Measurements from ENCODE around the gene UBE2G2.
A peak's percentile ranks its signal among the peaks of the same experiment; 100 is the strongest.

The UBE2G2 gene

DNA sequence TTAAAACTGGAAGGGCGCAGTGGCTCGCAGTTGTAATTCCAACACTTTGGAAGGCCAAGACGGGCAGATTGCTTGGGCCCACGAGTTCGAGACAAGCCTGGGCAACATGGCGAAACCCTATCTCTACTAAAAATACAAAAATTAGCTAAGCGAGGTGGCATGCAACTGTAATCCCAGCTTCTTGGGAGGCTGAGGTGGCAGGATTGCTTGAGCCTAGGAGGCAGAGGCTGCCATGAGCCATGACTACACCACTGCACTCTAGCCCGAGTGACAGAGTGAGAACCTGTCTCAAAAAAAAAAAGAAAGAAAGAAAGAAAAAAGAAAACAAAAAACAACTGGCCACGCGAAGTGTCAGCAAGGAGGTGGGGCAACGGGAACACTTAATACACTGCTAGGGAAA lies 6.3 kb downstream of the UBE2G2 start:
- no peak overlapping the region for H3K4me3 ChIP-seq (ENCODE audit: low read depth, low read length)
- no peak for TF ChIP-seq CTCF (IDR thresholded peaks at IDR 0.05; ENCODE audit: low read depth, low read length, missing control alignments)
- no peak for DNase-seq (ENCODE audit: low read depth)

DNA sequence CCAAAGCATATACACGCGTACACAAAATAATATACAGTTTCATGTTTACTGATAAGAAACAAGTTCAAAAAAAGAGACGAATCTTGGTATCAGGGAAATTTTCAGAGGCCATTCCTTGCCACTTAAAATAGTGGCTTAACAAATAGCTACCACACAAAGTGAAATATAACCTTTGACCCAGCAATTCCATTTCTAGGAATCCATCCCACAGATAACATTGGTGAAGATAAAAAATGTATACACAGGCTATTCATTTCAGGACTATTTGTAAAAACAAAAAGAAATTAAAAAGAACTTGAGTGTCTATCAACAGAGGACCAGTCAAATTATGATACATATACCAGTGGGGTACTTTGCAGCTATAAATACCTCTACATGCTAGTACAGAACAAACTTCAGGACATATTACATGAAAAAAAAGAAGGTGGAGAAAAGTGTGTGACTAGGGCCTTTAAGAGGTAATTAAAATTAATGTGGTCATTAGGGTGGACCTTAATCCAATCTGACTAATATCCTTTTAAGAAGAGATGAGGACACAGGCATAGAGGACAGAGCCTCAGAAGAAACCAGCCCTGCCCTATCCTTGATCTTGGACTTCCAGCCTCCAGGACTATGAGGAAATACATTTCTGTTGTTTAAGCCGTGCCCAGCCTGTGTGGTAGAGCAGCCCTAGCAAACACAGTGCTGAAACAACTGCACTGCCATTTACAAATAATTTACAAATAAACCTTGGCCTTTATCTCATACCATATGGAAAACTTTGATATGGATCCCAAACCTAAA lies 7.8 kb downstream of the UBE2G2 start:
- no peak for DNase-seq (ENCODE audit: low read depth)
- H3K4me3 ChIP-seq (ENCODE audit: low read depth, low read length): no peak overlapping the region
- no peak for TF ChIP-seq CTCF (IDR thresholded peaks at IDR 0.05; ENCODE audit: low read depth, low read length, missing control alignments)

DNA sequence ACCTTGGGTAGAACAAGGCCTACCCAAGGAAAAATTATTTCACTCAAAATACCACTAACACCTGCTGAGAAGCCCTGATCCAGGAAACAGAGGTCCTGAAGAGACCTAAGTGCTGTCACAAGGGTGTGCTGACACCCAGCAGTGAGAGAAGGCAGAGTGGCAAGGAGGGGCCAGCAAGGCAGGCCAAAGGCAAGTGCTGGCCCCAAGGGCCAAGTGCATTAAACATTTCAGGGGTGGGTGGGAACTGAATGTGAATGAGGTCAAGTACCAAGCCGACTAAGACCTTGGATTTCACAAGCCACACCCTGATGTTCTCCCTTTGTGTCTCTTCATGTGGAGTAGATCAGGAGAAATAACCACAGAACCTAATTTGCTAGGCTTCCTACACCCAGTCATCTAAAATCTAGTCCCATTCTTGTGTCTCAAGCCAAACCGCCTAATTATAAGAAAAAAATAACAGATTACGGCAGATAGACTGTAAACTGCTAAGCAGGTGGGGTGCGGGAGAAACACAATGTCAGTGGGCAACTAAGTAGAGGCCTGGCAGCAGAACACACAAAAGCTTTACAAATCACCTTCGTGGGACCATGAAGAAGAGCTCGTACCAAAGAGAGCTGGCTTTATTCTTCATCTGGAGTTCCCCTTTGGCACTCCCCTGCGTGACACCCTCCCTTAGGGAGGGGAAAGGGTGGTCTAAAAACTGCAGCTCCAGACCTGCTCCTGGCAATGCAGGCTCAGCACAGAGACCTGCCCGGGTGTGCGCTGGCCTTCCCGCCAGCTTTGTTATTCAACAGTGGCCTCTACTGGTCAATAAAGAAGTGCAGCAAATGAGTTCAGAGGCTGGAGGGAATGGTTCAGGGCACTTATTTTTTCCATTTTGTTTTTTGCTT lies 8.7 kb downstream of the UBE2G2 start:
- no peak for DNase-seq (ENCODE audit: low read depth)
- no peak overlapping the region for H3K4me3 ChIP-seq (ENCODE audit: low read depth, low read length)
- peak; percentile 69 for TF ChIP-seq CTCF (IDR thresholded peaks at IDR 0.05; ENCODE audit: low read depth, low read length, missing control alignments)

DNA sequence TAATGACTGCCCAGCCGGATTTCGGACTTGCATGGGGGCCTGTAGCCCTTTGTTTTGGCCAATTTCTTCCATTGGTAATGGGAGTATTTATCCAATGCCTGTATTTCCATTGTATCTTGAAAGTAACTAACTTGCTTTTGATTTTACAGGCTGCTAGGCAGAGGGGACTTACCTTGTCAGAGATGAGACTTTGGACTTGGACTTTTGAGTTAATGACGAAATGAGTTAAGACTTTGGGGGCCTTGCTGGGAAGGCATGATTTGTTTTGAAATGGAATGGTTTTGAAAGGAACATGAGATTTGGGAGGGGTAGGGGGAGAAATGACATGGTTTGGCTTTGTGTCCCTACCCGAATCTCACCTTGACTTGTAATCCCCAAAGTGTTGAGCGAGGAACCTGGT lies 9.6 kb downstream of the UBE2G2 start:
- no peak for DNase-seq (ENCODE audit: low read depth)
- no peak for TF ChIP-seq CTCF (IDR thresholded peaks at IDR 0.05; ENCODE audit: low read depth, low read length, missing control alignments)
- H3K4me3 ChIP-seq (ENCODE audit: low read depth, low read length): no peak overlapping the region

DNA sequence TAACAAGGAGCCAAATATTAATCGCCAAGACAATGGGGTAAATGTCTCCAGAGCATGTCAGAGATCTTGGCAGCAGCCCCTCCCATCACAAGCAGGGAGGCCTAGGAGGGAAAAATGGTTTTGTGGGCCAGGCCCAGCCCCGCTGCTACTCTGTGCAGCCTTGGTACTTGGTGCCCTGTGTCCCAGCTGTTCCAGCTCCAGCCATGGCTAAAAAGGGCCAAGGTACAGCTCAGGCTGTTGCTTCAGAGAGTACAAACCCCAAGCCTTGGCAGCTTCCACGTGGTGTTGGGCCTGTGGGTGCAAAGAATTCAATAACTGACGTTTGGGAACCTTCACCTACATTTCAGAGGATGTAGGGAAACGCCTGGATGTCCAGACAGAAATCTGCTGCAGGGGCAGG lies 10.4 kb downstream of the UBE2G2 start:
- H3K4me3 ChIP-seq (ENCODE audit: low read depth, low read length): no peak overlapping the region
- no peak for TF ChIP-seq CTCF (IDR thresholded peaks at IDR 0.05; ENCODE audit: low read depth, low read length, missing control alignments)
- DNase-seq (ENCODE audit: low read depth): no peak

DNA sequence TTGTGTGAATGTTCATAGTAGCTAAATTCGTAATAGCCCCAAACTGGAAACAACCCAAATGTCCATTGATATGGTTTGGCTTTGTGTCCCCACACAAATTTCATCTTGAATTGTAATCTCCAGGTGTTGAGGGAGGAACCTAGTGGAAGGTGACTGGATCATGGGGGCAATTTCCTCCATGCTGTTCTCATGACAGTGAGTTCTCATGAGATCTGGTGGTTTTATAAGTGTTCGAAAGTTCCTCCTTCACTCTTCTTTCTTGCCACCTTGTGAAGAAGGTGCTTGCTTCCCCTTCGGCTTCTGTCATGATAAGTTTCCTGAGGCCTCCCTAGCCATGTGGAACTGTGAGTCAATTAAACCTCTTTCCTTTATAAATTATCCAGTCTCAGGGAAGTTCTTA lies 11.3 kb downstream of the UBE2G2 start:
- TF ChIP-seq CTCF (IDR thresholded peaks at IDR 0.05; ENCODE audit: low read depth, low read length, missing control alignments): no peak
- no peak overlapping the region for H3K4me3 ChIP-seq (ENCODE audit: low read depth, low read length)
- no peak for DNase-seq (ENCODE audit: low read depth)

All from GM12864 (cell line).